K562 (cell line): ENCODE measurements around the gene EPHX1. TPM values are rescaled to one million over a fixed set of nuclear protein-coding genes. Genes with fewer than 3 reads are reported as not detected.

Experiments used
- ATAC-seq: fragments of 200-7000 bp; cut with Tn5 transposase; 3 replicates; pipeline ENCODE4 v1.9.1; 2020; ENCODE audit warnings: moderate library complexity
- BruUV-seq: library from RNA; stranded (reverse); fragments of 400-500 nt; replicated peaks from 2 replicates; lab custom pipeline; 2021; lab: Mats Ljungman, UMichigan
- CTCF ChIA-PET: fragments of 300-600 bp; formaldehyde crosslinking; extraction: SDS; loops from one replicate; lab custom pipeline; 2021; ENCODE audit warnings: low intra/inter-chr PET ratio; lab: Yijun Ruan, JAX
- POLR2A ChIA-PET: fragments of 300-600, 350-650 bp; sonication (Branson Sonifier 250); formaldehyde crosslinking; extraction: SDS; loops from one replicate; lab custom pipeline; 2021; ENCODE audit warnings: antibody characterized with exemption, inconsistent platforms; lab: Yijun Ruan, JAX
- DNase-seq, 4 experiments: peaks; one replicate each; pipeline versions ENCODE4 v3.0.0 to v3.0.0-alpha.2; 2011 to 2018; ENCODE audit warnings: low spot score in 3 of 4, mixed read lengths in 3 of 4; ENCODE audit errors: extremely low read depth in 1 of 4
- FAIRE-seq: peaks from 2 replicates; lab custom pipeline; 2011; peaks lifted over from hg19 to GRCh38; lab: Jason Lieb, UNC
- H2AFZ ChIP-seq: 2 replicates; pipeline ENCODE4 v1.6.0; 2011; ENCODE audit warnings: low read depth, low read length, control low read depth, inconsistent platforms
- H3K27ac ChIP-seq: fragments of 200-600 bp; 3 replicates; pipeline ENCODE4 v1.8.0; 2011; ENCODE audit warnings: low read depth, mild to moderate bottlenecking, control low read depth, inconsistent platforms, low read length, moderate library complexity, mixed read lengths; ENCODE audit errors: extremely low read depth
- H3K27me3 ChIP-seq, 2 experiments: fragments of 300-600 bp in 1 of 2; 2 replicates in 1 of 2; 3 replicates in 1 of 2; pipeline versions ENCODE4 v1.6.0 to v1.8.0; 2011; ENCODE audit warnings: inconsistent platforms in 2 of 2, low read length in 2 of 2, mild to moderate bottlenecking in 1 of 2, mixed read lengths in 1 of 2, moderate library complexity in 1 of 2; ENCODE audit not compliant: control insufficient read depth in 2 of 2, insufficient read depth in 2 of 2
- H3K36me3 ChIP-seq: fragments of 300-600 bp; 3 replicates; pipeline ENCODE4 v1.8.0; 2011; ENCODE audit warnings: mild to moderate bottlenecking, low read length, inconsistent platforms; ENCODE audit not compliant: control insufficient read depth, insufficient read depth
- H3K4me1 ChIP-seq, 2 experiments: fragments of 200-600 bp in 1 of 2; replicated peaks in 1 of 2; 2 replicates in 1 of 2; 3 replicates in 1 of 2; pipeline versions ENCODE4 v1.5.1 to v1.8.0; 2011; ENCODE audit warnings: inconsistent platforms in 2 of 2, low read length in 2 of 2, mild to moderate bottlenecking in 1 of 2, mixed read lengths in 1 of 2, moderate library complexity in 1 of 2; ENCODE audit not compliant: control insufficient read depth in 2 of 2, insufficient read depth in 2 of 2
- H3K4me2 ChIP-seq: 2 replicates; pipeline ENCODE4 v1.6.1; 2011; ENCODE audit warnings: low read length, control low read depth, inconsistent platforms, mixed read lengths; ENCODE audit not compliant: insufficient read depth
- H3K4me3 ChIP-seq: fragments of 200-600 bp; sonication (generic), shearing (Covaris generic); 2 replicates; pipeline ENCODE4 v1.5.1; 2016; ENCODE audit warnings: control low read depth, inconsistent platforms
- H3K79me2 ChIP-seq: fragments of 200-600 bp; 3 replicates; pipeline ENCODE4 v1.8.0; 2011; ENCODE audit warnings: low read length, inconsistent platforms; ENCODE audit not compliant: control insufficient read depth, insufficient read depth
- H3K9ac ChIP-seq, 2 experiments: 2 replicates each; pipeline versions ENCODE4 v1.6.0 to v1.6.1; 2011; ENCODE audit warnings: low read depth in 2 of 2, low read length in 2 of 2, control low read depth in 1 of 2, inconsistent platforms in 1 of 2, mild to moderate bottlenecking in 1 of 2, mixed read lengths in 1 of 2; ENCODE audit not compliant: insufficient read depth in 1 of 2
- H3K9me1 ChIP-seq: one replicate; pipeline ENCODE4 v1.6.0; 2011; ENCODE audit warnings: inconsistent platforms, mild to moderate bottlenecking, low read length, moderate library complexity; ENCODE audit not compliant: control insufficient read depth, insufficient read depth
- H3K9me3 ChIP-seq: replicated peaks from 2 replicates; pipeline ENCODE4 v1.5.1; 2011; ENCODE audit warnings: low read depth, low read length, inconsistent platforms; ENCODE audit not compliant: control insufficient read depth, insufficient read depth
- H4K20me1 ChIP-seq: replicated peaks from 2 replicates; pipeline ENCODE4 v1.6.1; 2011; ENCODE audit warnings: low read length, inconsistent platforms, mixed read lengths; ENCODE audit not compliant: control insufficient read depth, insufficient read depth
- CTBP1 ChIP-seq: fragments of 450-650 bp; IDR thresholded peaks from 2 replicates; pipeline ENCODE4 v1.6.1; 2016; ENCODE audit warnings: borderline replicate concordance
- EP400 ChIP-seq: fragments of 450-650 bp; IDR thresholded peaks from 2 replicates; pipeline ENCODE4 v1.6.1; 2017; ENCODE audit warnings: antibody characterized with exemption, mild to moderate bottlenecking, moderate library complexity
- FOSL1 ChIP-seq: fragments of 200-800 bp; sonication (Bioruptor generic); conservative IDR thresholded peaks from 2 replicates; pipeline ENCODE4 v1.6.1; 2016; ENCODE audit warnings: missing genetic modification characterization, missing compliant biosample characterization
- IRF2 ChIP-seq: sonication (generic); formaldehyde crosslinking; IDR thresholded peaks from 2 replicates; pipeline ENCODE4 v1.8.1; 2022; ENCODE audit warnings: mild to moderate bottlenecking, missing genetic modification reagents
- JUND ChIP-seq, 2 experiments: IDR thresholded peaks; 2 replicates in 1 of 2; 3 replicates in 1 of 2; pipeline ENCODE4 v1.6.1; 2011; ENCODE audit warnings: borderline replicate concordance in 2 of 2, low read depth in 2 of 2, low read length in 2 of 2, improper control_type of control experiment in 1 of 2, missing biosample characterization in 1 of 2, missing genetic modification characterization in 1 of 2, missing genetic modification reagents in 1 of 2
- KAT2B ChIP-seq: IDR thresholded peaks from one replicate; pipeline ENCODE4 v1.6.1; 2012; ENCODE audit warnings: low read depth, mild to moderate bottlenecking, control low read depth, inconsistent platforms, low read length, moderate library complexity
- NR4A1 ChIP-seq, 2 experiments: fragments of 250-450 bp in 1 of 2; fragments of 450-650 bp in 1 of 2; sonication (Bioruptor Pico) in 1 of 2; IDR thresholded peaks; 2 replicates each; pipeline versions ENCODE4 v1.4.0 to v1.6.1; 2016 to 2020; ENCODE audit warnings: mild to moderate bottlenecking in 2 of 2, missing compliant biosample characterization in 1 of 2, missing genetic modification characterization in 1 of 2, moderate library complexity in 1 of 2
- WHSC1 ChIP-seq: IDR thresholded peaks from one replicate; pipeline ENCODE4 v1.6.1; 2012; ENCODE audit warnings: low read length, control low read depth, inconsistent platforms
- WGBS: fragments of 100-300 bp; shearing (Covaris generic); methylation state at CpG from one replicate; pipeline ENCODE4 v1.1.6; 2016; ENCODE audit warnings: low coverage, mixed read lengths; ENCODE audit not compliant: insufficient coverage; ENCODE audit errors: missing lambda C conversion rate; 5-methylcytosine and 5-hydroxymethylcytosine counted together
- in situ Hi-C: fragments of 300-500 bp; cut with MboI; formaldehyde crosslinking; loops from 4 replicates; pipeline ENCODE4 v1.15.0; 2018; ENCODE audit warnings: inconsistent platforms, mixed read lengths
- intact Hi-C: fragments of 100-400 bp; cut with micrococcal nuclease; formaldehyde crosslinking; loops from 2 replicates; pipeline ENCODE4 v1.14.2; 2022
- polyA plus RNA-seq, 8 experiments: library from polyadenylated mRNA; depleted of rRNA in 4 of 8; stranded (reverse) in 5 of 8; unstranded in 3 of 8; fragments of >200 nt; fragmentation: Nextera tagmentation in 2 of 8; fragmentation: Illumina TruSeq in 1 of 8; extraction: Ambion mirVana in 2 of 8; extraction: Trizol in 1 of 8; gene quantifications; 2 replicates each; pipeline versions ENCODE4 v1.2.1 to v1.2.3, GENCODE V29; 2011 to 2014; ENCODE audit warnings: inconsistent platforms in 1 of 8, missing spikeins in 1 of 8
- total RNA-seq, 7 experiments: library from RNA; depleted of rRNA in 6 of 7; stranded (reverse); fragments of >200 nt in 6 of 7; fragmentation: Illumina TruSeq in 2 of 7; extraction: Trizol in 2 of 7; gene quantifications; 2 replicates each; pipeline versions ENCODE4 v1.2.1 to v1.2.3, GENCODE V29; 2011 to 2021; ENCODE audit warnings: low replicate concordance in 1 of 7
- TF ChIP-seq, protein P1 (sequence below): fragments of 250-450 bp; sonication (Bioruptor Pico); IDR thresholded peaks from 2 replicates; pipeline ENCODE4 v1.5.0; 2021; ENCODE audit warnings: mild to moderate bottlenecking, moderate library complexity
- TF ChIP-seq, protein P2 (sequence below): fragments of 200-400 bp; formaldehyde crosslinking; IDR thresholded peaks from 2 replicates; pipeline ENCODE4 v1.6.1; 2017; ENCODE audit warnings: mild to moderate bottlenecking, low read depth, low read length, moderate library complexity
- TF ChIP-seq, protein P3 (sequence below): fragments of 450-650 bp; formaldehyde crosslinking; IDR thresholded peaks from 2 replicates; pipeline ENCODE4 v1.4.0; 2020; ENCODE audit warnings: mild to moderate bottlenecking
- TF ChIP-seq, protein P4 (sequence below): fragments of 450-650 bp; IDR thresholded peaks from 2 replicates; pipeline ENCODE4 v1.6.1; 2016; ENCODE audit warnings: missing biosample characterization, missing genetic modification characterization

Gene EPHX1
- total and polyA plus RNA-seq, 9 of the 15 experiments (the other 6 are each of a cell fraction or from before 2014, with no cell fraction given), result 0.21 to 27.0 (median 6.7) TPM

DNA sequence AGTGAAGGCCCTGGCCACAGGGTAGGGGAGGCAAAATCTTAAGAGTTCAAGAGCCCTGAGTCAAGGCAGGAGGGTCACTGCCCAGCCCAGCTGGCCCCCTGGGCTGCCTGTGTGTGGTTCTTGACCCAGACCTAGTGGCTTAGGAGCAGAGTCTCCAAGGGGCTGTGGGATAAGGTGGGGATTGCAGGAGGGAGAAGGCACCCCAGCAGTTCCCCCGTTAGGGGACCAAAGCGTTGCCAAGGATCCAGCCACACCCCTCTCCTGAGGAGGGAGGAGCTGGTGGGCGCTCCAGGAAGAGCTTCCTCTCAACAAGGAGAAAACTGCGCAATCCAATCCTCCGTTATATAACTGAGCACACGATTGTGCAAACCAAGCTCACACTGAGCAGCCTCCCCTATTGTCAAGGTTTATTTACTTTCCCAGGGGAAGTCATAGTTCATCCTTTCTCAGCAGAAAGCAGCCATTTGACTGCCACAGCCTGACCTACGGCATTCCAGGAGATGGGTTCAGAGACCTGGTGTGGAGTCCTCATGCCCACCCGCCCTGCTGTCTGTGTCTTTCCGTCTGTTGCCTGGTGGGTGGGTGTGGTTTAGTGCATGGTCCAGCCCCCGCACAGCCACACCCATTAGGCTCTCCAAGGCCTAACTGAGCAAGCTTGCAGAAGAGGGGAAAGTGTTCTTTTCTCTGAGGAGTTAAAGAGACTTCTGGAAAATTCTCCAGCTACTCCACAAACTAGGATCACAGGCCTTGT is 3.5 kb downstream of the EPHX1 start:
- POLR2A ChIA-PET, result interaction anchor here (0.7 to 1.9 kb wide), 15 partner anchors 9 to 168 kb away, joined by 3 to 19 read pairs (median 4); partner anchors contain the start of genes PYCR2 and SRP9
- BruUV-seq, result no TSS peak
- H3K9me3 ChIP-seq, result no peaks in the 10 kb centered on the region
- no peaks in the 10 kb centered on the region; the same call in 1 of the 2 replicates for H4K20me1 ChIP-seq
- H3K36me3 ChIP-seq, result no peaks in the 10 kb centered on the region
- CTCF ChIA-PET, result no interaction called here
- H3K4me2 ChIP-seq, result peak overlapping the region; percentile 76
- H3K27me3 ChIP-seq, result no peaks in the 10 kb centered on the region
- DNase-seq (peak; percentile 79 to 82 (median 82)), FAIRE-seq (peak; percentile 96), ATAC-seq (peak; percentile 85)
- peak overlapping the region; percentile 86 for H2AFZ ChIP-seq
- no peaks in the 10 kb centered on the region for H3K79me2 ChIP-seq
- in situ Hi-C loops (no loop called here), intact Hi-C loops (loop anchor here (5.0 kb wide), 1 partner anchor 249 kb away; the partner anchor contains the start of gene H3-3A)
- peak overlapping the region; percentile 11; the same call in 1 of the 3 replicates for H3K27ac ChIP-seq
- peaks cover 33 to 46% of the 10 kb centered on the region in 2 experiments for H3K4me1 ChIP-seq
- no peak overlapping the region for H3K4me3 ChIP-seq
- WGBS, result 16% methylated on average over 10 of the region's 10 CpGs
- H3K9ac ChIP-seq, result peak overlapping the region; percentile 1 to 59; a peak in 2 of 4 replicates
- H3K9me1 ChIP-seq, result no peaks in the 10 kb centered on the region
- TF ChIP-seq WHSC1 (no peak), NR4A1 (CRISPR knock-in tag; IDR thresholded peaks at IDR 0.05) (no peak), NR4A1 (tag; IDR thresholded peaks at IDR 0.05) (no peak), CTBP1 (peak; percentile 73), IRF2 (CRISPR knock-in tag) (no peak), FOSL1 (tag) (no peak), KAT2B (no peak), JUND (IDR thresholded peaks at IDR 0.05; ENCODE audit: borderline replicate concordance, low read depth, low read length) (no peak), JUND (tag; IDR thresholded peaks at IDR 0.05; ENCODE audit: borderline replicate concordance, low read depth, low read length) (no peak), EP400 (no peak)
- TF ChIP-seq, protein P1, sequence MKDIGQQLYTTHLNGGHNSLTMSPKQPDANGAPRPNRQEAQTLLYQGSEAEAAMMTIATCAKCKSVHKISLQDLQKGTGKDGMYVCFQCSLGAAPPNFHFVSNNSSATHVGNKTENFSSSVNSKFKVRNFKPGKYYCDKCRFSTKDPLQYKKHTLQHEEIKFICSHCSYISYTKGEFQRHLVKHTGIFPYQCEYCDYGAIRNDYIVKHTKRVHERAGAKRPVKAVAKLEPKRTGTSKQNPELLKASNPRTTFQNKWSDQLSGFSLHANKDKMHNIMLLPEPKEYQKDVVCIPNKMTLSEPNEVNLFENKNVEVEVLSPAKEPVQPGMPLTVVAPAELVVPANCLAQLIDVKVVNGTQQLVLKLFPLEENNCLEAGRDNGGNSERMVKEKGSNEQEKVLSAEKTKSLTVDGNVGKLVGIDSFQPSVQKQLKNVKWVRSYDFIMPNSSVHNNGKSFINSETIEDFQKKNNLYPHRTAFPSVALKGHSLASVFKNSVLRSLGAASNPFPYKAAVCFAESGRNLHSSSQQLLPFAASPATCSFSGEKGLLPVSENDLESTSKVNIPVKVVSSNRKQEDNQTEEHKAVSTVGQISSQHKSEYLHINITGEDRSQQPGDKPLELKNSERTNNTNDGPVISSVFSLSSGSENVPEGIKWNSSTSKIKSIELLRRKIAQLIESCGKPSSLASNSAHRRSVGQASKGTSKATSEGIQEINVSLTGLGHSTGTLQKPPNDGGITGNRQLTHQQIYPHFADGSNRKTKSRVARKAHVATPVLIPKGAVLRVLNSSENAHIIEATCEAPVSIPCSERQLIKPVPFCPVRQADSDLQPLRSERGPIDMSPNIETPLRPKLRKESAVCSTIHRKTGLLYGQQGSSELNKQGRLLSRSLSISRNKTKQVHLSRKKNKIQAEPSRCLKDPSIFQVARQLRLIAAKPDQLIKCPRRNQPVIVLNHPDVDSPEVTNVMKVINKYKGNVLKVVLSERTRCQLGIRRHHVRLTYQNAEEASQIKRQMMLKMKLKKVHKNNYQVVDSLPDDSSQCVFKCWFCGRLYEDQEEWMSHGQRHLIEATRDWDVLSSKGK (CRISPR knock-in tag), result no peak
- TF ChIP-seq, protein P2, sequence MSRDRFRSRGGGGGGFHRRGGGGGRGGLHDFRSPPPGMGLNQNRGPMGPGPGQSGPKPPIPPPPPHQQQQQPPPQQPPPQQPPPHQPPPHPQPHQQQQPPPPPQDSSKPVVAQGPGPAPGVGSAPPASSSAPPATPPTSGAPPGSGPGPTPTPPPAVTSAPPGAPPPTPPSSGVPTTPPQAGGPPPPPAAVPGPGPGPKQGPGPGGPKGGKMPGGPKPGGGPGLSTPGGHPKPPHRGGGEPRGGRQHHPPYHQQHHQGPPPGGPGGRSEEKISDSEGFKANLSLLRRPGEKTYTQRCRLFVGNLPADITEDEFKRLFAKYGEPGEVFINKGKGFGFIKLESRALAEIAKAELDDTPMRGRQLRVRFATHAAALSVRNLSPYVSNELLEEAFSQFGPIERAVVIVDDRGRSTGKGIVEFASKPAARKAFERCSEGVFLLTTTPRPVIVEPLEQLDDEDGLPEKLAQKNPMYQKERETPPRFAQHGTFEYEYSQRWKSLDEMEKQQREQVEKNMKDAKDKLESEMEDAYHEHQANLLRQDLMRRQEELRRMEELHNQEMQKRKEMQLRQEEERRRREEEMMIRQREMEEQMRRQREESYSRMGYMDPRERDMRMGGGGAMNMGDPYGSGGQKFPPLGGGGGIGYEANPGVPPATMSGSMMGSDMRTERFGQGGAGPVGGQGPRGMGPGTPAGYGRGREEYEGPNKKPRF, result no peak
- TF ChIP-seq, protein P3, sequence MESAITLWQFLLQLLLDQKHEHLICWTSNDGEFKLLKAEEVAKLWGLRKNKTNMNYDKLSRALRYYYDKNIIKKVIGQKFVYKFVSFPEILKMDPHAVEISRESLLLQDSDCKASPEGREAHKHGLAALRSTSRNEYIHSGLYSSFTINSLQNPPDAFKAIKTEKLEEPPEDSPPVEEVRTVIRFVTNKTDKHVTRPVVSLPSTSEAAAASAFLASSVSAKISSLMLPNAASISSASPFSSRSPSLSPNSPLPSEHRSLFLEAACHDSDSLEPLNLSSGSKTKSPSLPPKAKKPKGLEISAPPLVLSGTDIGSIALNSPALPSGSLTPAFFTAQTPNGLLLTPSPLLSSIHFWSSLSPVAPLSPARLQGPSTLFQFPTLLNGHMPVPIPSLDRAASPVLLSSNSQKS (CRISPR knock-in tag), result no peak
- TF ChIP-seq, protein P4, sequence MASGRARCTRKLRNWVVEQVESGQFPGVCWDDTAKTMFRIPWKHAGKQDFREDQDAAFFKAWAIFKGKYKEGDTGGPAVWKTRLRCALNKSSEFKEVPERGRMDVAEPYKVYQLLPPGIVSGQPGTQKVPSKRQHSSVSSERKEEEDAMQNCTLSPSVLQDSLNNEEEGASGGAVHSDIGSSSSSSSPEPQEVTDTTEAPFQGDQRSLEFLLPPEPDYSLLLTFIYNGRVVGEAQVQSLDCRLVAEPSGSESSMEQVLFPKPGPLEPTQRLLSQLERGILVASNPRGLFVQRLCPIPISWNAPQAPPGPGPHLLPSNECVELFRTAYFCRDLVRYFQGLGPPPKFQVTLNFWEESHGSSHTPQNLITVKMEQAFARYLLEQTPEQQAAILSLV (tag), result no peak
